GM12892 (cell line): ENCODE data around the gene WDR1.

Experiments used
- DNase-seq: peaks from one replicate; pipeline ENCODE4 v3.0.0; 2011; ENCODE audit not compliant: insufficient read length
- FAIRE-seq: peaks from 2 replicates; lab custom pipeline; 2011; peaks lifted over from hg19 to GRCh38; lab: Jason Lieb, UNC
- POLR2A ChIP-seq: IDR thresholded peaks from 2 replicates; pipeline ENCODE4 v1.6.1; 2011; ENCODE audit warnings: low read depth, low read length, control low read depth
- POLR2AphosphoS5 ChIP-seq: IDR thresholded peaks from 2 replicates; pipeline ENCODE4 v1.6.1; 2011; ENCODE audit warnings: low read depth, low read length, control low read depth
- TAF1 ChIP-seq: IDR thresholded peaks from 2 replicates; pipeline ENCODE4 v1.6.1; 2011; ENCODE audit warnings: low read depth, mild to moderate bottlenecking, control low read depth, low read length, borderline replicate concordance

Gene WDR1

GRCh38 chr4:10109995-10110670 is 6.5 kb downstream of the WDR1 start:
- no peak for FAIRE-seq
- TF ChIP-seq TAF1 (no peak), POLR2AphosphoS5 (peak; percentile 37; the same call in 1 of the 2 replicates), POLR2A (peak; percentile 69)
- DNase-seq, result no peak

GRCh38 chr4:10108818-10109783 is 7.5 kb downstream of the WDR1 start:
- DNase-seq (no peak), FAIRE-seq (no peak)
- peak; percentile 64; the same call in 1 of the 2 replicates for TF ChIP-seq POLR2AphosphoS5
- no peak for TF ChIP-seq TAF1
- peak; percentile 14 for TF ChIP-seq POLR2A

- no peak for DNase-seq
- TF ChIP-seq POLR2AphosphoS5, result no peak
- TF ChIP-seq POLR2A, result no peak
- no peak for TF ChIP-seq TAF1
- no peak for FAIRE-seq
Observed at GRCh38 chr4:10108391-10108790, 8.2 kb downstream of the WDR1 start.

- FAIRE-seq (no peak), DNase-seq (no peak)
- TF ChIP-seq POLR2A, result no peak
- TF ChIP-seq TAF1, result no peak
- no peak for TF ChIP-seq POLR2AphosphoS5
Observed at GRCh38 chr4:10107111-10108091, 9.2 kb downstream of the WDR1 start.

- DNase-seq, result no peak
- TF ChIP-seq POLR2AphosphoS5 (no peak), TAF1 (no peak), POLR2A (no peak; the same call in 1 of the 2 replicates)
Observed at GRCh38 chr4:10106421-10107039, 10.1 kb downstream of the WDR1 start.

GRCh38 chr4:10105920-10106319 is 10.7 kb downstream of the WDR1 start:
- no peak for DNase-seq
- no peak for FAIRE-seq
- TF ChIP-seq POLR2A (no peak; the same call in 1 of the 2 replicates), POLR2AphosphoS5 (peak; percentile 48; the same call in 1 of the 2 replicates)

More at GRCh38 chr4:10106421-10107039, 10.1 kb downstream of the WDR1 start:
- FAIRE-seq, result no peak

GRCh38 chr4:10105421-10105820 is 11.2 kb downstream of the WDR1 start:
- DNase-seq, result no peak
- FAIRE-seq, result no peak
- no peak for TF ChIP-seq TAF1
- TF ChIP-seq POLR2A, result no peak; the same call in 1 of the 2 replicates

- TF ChIP-seq POLR2A (peak; percentile 4; the same call in 1 of the 2 replicates), POLR2AphosphoS5 (no peak)
- FAIRE-seq (no peak), DNase-seq (no peak)
Observed at GRCh38 chr4:10104991-10105276, 11.7 kb downstream of the WDR1 start.

- peak; percentile 40; the same call in 1 of the 2 replicates for TF ChIP-seq POLR2AphosphoS5
- no peak for TF ChIP-seq POLR2A
- FAIRE-seq (no peak), DNase-seq (no peak)
Observed at GRCh38 chr4:10104211-10104990, 12.2 kb downstream of the WDR1 start.
